Measurements from ENCODE around the gene PLAAT3.
"Not testable (repeated sequence)": the region's sequence is repeated elsewhere in the genome, so short reads cannot be mapped to it uniquely, and the experiment has no call there.

PLAAT3 gene

GRCh38 chr11:63556404-63557013 is 57.7 kb downstream of the PLAAT3 start:
- no peak for DNase-seq (ENCODE audit: extremely low read depth, low read depth)
- H3K4me3 ChIP-seq (replicated peaks; ENCODE audit: low read depth, low read length): no peak overlapping the region
- no peak for TF ChIP-seq CTCF (IDR thresholded peaks at IDR 0.05; ENCODE audit: low read depth, low read length, missing control alignments)

- no peak for DNase-seq (ENCODE audit: extremely low read depth, low read depth)
- no peak overlapping the region for H3K4me3 ChIP-seq (replicated peaks; ENCODE audit: low read depth, low read length)
- TF ChIP-seq CTCF (IDR thresholded peaks at IDR 0.05; ENCODE audit: low read depth, low read length, missing control alignments): no peak
Observed at GRCh38 chr11:63554877-63555223, 59.4 kb downstream of the PLAAT3 start.

- no peak for DNase-seq (ENCODE audit: extremely low read depth, low read depth)
- TF ChIP-seq CTCF (IDR thresholded peaks at IDR 0.05; ENCODE audit: low read depth, low read length, missing control alignments): no peak
- H3K4me3 ChIP-seq (replicated peaks; ENCODE audit: low read depth, low read length): no peak overlapping the region
Observed at GRCh38 chr11:63553759-63554158, 60.5 kb downstream of the PLAAT3 start.

- no peak for TF ChIP-seq CTCF (IDR thresholded peaks at IDR 0.05; ENCODE audit: low read depth, low read length, missing control alignments)
- no peak overlapping the region for H3K4me3 ChIP-seq (replicated peaks; ENCODE audit: low read depth, low read length)
- DNase-seq (ENCODE audit: extremely low read depth, low read depth): no peak
Observed at GRCh38 chr11:63552921-63553320, 61.3 kb downstream of the PLAAT3 start.

GRCh38 chr11:63551889-63552266 is 62.4 kb downstream of the PLAAT3 start:
- DNase-seq (ENCODE audit: extremely low read depth, low read depth): no peak
- no peak for TF ChIP-seq CTCF (IDR thresholded peaks at IDR 0.05; ENCODE audit: low read depth, low read length, missing control alignments)
- H3K4me3 ChIP-seq (replicated peaks; ENCODE audit: low read depth, low read length): no peak overlapping the region

- no peak overlapping the region for H3K4me3 ChIP-seq (replicated peaks; ENCODE audit: low read depth, low read length)
- DNase-seq (ENCODE audit: extremely low read depth, low read depth): no peak
- no peak for TF ChIP-seq CTCF (IDR thresholded peaks at IDR 0.05; ENCODE audit: low read depth, low read length, missing control alignments)
Observed at GRCh38 chr11:63551091-63551888, 62.9 kb downstream of the PLAAT3 start.

- not testable (repeated sequence) for H3K4me3 ChIP-seq (replicated peaks; ENCODE audit: low read depth, low read length); DNase-seq (ENCODE audit: extremely low read depth, low read depth)
Observed at GRCh38 chr11:63550156-63550700, 64.0 kb downstream of the PLAAT3 start.

Measured in HFF-Myc (cell line).